GM19397 (cell line): ENCODE measurements around the gene RBM48.
A peak's percentile ranks its signal among the peaks of the same experiment; 100 is the strongest.
"Not testable (repeated sequence)": the region's sequence is repeated elsewhere in the genome, so short reads cannot be mapped to it uniquely, and the experiment has no call there.

Experiments used
- ATAC-seq: cut with Tn5 transposase; IDR thresholded peaks from one replicate; pipeline ENCODE4 v1.9.1; 2021; ENCODE audit warnings: mild to moderate bottlenecking, moderate library complexity; ENCODE audit not compliant: unreplicated experiment

RBM48 gene

GRCh38 chr7:92528188-92528957, at the start of gene RBM48, which contains the start of gene PEX1:
RBM48 (plus strand) TSS chr7:92528795; CDS start chr7:92528814, 19 bp downstream.
PEX1 (minus strand) TSS chr7:92528520; CDS start chr7:92528435, 85 bp downstream.
- peak; percentile 98 for ATAC-seq

- not testable (repeated sequence) for ATAC-seq
These were observed 49.4 kb upstream of the RBM48 start for GRCh38 chr7:92479146-92479545.

- not testable (repeated sequence) for ATAC-seq
These were observed 45.0 kb upstream of the RBM48 start for GRCh38 chr7:92483624-92484023.

- not testable (repeated sequence) for ATAC-seq
These were observed 44.4 kb upstream of the RBM48 start for GRCh38 chr7:92484226-92484625.

- ATAC-seq = no peak
These were observed 43.2 kb upstream of the RBM48 start for GRCh38 chr7:92485267-92485892.

GRCh38 chr7:92485974-92486373, 42.6 kb upstream of the RBM48 start:
- no peak for ATAC-seq

- ATAC-seq = no peak
These were observed 40.8 kb upstream of the RBM48 start for GRCh38 chr7:92487804-92488203.

GRCh38 chr7:92489634-92490033, 39.0 kb upstream of the RBM48 start:
- no peak for ATAC-seq

- ATAC-seq = no peak
These were observed 31.7 kb upstream of the RBM48 start for GRCh38 chr7:92496876-92497275.

GRCh38 chr7:92498557-92498956, 30.0 kb upstream of the RBM48 start:
- no peak for ATAC-seq

GRCh38 chr7:92503767-92504166, 24.8 kb upstream of the RBM48 start:
- ATAC-seq = no peak

- ATAC-seq = no peak
These were observed 24.0 kb upstream of the RBM48 start for GRCh38 chr7:92504563-92504962.

- no peak for ATAC-seq
These were observed 22.2 kb upstream of the RBM48 start for GRCh38 chr7:92506363-92506762.

GRCh38 chr7:92508946-92509345, 19.6 kb upstream of the RBM48 start:
- no peak for ATAC-seq

GRCh38 chr7:92513167-92513902, 15.3 kb upstream of the RBM48 start:
- no peak for ATAC-seq

GRCh38 chr7:92517631-92518030, 11.0 kb upstream of the RBM48 start:
- no peak for ATAC-seq

GRCh38 chr7:92520024-92520423, 8.6 kb upstream of the RBM48 start:
- no peak for ATAC-seq

GRCh38 chr7:92523110-92523509, 5.5 kb upstream of the RBM48 start:
- no peak for ATAC-seq

- ATAC-seq = peak; percentile 17
These were observed 1.1 kb upstream of the RBM48 start for GRCh38 chr7:92527300-92528187.

- ATAC-seq = peak; percentile 6
These were observed 316 bp downstream of the RBM48 start for GRCh38 chr7:92528958-92529264.

- no peak for ATAC-seq
These were observed 6.0 kb downstream of the RBM48 start for GRCh38 chr7:92534572-92534971.
